A549 treated with GW870086 at 1 μM for 4 hours (cell line): ENCODE data around the gene RASSF1. TPM values are rescaled to one million over a fixed set of nuclear protein-coding genes. Genes with fewer than 3 reads are reported as not detected.

Source experiments
- total RNA-seq: library from RNA; stranded (reverse); fragments of 200-300 nt; extraction: Qiagen RNA extraction; gene quantifications from 5 replicates; pipeline ENCODE4 v1.2.3, GENCODE V29; 2022; ENCODE audit warnings: low read depth

Gene RASSF1, protein sequence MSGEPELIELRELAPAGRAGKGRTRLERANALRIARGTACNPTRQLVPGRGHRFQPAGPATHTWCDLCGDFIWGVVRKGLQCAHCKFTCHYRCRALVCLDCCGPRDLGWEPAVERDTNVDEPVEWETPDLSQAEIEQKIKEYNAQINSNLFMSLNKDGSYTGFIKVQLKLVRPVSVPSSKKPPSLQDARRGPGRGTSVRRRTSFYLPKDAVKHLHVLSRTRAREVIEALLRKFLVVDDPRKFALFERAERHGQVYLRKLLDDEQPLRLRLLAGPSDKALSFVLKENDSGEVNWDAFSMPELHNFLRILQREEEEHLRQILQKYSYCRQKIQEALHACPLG
- total RNA-seq = 17.0 to 21.1 TPM (median 19.6 TPM) in 5 replicates

GRCh38 chr3:50340448-50341329 is at the start of gene RASSF1:
Gene RASSF1 (minus strand): TSS chr3:50340836. CDS start chr3:50340805, 31 bp downstream.

DNA sequence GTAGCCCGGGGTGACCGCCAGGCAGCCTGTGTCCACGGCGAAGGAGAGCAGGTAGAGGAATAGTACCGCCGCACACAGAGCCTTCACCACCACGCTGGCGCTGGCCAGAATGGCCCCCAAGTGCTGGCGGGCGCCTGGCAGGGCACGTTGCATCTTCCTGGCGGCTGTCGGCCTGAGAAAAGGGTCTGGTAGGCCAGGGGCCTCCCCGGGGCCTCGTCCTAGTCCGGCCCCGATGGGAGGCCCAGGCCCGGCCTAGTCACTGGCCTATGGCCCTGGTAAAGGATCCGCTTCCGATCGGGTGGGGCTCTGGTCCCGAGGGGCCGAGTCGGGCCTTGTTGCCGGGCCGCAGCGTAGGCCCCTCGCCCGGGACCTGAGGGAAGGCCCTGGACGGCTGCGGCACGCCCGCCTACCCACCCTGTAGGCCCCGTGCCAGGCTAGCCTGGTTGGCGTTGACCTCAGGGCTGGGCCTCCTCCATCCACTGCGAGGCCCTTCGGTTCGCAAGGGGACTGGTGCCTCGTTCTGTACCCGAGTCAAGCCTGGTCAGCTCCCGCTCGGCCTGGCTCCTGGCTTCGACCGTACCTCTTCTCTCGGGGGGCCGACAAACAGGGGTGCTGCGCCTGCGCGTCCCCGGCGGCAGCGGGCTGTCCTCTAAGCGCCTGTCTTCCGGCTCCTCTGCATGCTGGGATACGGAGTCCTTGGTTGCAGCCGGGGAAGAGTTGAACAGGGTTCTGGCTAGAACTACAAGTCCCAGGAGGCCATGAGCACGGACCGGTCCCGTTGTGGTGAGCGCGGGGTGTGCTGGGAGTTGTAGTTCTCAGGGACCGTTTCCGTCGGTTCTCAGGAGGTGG is 18.5 kb upstream of the RASSF1 start, which contains the start of gene TMEM115:
TMEM115 (minus strand) TSS at position 611 of the 849 bp plus-strand sequence; CDS start at position 153, 458 bp downstream.

DNA sequence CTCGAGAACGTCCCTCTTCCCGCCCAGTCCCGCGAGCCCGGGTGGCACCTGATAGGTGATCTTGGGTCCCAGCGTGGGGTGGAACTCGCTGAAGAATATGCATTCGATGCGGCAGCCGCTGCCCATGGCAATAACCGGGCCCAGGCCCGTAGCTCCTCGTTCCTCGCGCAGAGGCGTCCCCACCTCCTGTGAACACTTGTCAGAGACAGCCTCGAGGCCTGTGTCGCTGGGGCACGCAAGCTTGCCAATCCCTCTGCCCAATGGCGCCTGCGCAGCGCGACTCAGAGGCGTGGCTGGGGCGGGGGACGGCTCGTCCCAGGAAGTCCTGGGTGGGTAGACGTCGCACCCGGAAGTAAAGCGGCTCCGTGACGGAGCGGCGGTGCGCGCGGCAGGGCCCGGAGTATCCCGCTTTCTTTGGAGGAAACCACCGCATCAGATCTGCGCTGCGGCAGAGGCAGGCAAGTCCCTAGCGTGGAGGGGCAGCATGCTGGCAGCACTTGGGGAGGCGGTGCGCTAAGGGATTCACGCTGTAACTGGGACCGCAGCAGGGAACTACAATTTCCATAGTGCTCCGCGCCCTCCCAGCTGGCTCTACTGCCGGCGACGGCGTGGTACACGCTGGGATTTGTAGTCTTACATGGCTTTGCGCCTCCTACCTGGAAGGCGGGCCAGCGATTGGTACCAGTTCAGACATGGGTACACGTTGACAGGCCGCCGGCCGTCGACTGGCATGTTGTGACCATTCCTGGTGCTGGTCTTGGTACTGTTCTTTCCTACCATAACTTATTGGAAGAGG is 10.1 kb upstream of the RASSF1 start, which contains the start of the genes CYB561D2 and NPRL2:
CYB561D2 (plus strand) TSS at position 336 of the 796 bp plus-strand sequence. CDS start 572 bp downstream, outside the sequence.
NPRL2 (minus strand) TSS at position 249 of the 796 bp plus-strand sequence; CDS start at position 126, 123 bp downstream.

DNA sequence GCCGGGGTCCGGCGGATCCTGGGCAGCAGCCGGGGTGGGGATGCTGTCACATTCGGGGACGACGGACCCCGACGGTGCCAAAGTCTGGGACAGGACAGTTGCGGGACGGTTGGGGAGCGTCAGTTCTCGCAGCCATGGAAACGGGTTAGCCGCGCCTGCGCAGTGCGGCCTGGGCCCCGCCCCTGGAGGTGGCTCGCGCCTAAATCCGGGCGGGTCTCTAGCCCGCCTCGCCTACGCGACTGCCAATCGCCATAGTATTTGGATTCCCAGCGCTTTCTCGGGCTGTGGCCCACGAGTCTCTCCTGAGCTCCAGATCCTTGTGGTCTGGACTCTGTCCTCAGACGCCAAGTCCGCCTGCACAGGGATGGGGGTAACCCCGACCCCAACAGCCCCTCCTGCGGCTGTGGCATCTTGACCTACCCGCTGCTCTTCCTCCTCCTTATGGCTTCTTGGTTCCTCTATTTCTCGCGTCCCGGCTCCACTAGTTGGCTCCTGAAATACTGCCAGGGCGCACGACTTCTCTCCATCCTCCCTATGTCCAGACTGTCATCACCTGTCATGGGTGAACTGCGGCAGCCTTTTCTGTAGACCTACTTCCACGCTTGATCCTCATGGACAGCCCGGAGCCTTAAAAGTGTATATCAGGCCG is 5.1 kb upstream of the RASSF1 start, which contains the start of gene ZMYND10:
ZMYND10 (minus strand) TSS at position 147 of the 649 bp plus-strand sequence. CDS start 153 bp downstream, outside the sequence.

GRCh38 chr3:50327943-50328691 is 12.5 kb downstream of the RASSF1 start, which contains the start of gene TUSC2:
Gene TUSC2 (minus strand): TSS chr3:50328223. CDS start chr3:50328099, 124 bp downstream.

GRCh38 chr3:50322386-50323091 is 18.1 kb downstream of the RASSF1 start, which contains the start of gene HYAL2:
Gene HYAL2 (minus strand): TSS chr3:50322745. CDS start chr3:50320489, 2,256 bp downstream.

DNA sequence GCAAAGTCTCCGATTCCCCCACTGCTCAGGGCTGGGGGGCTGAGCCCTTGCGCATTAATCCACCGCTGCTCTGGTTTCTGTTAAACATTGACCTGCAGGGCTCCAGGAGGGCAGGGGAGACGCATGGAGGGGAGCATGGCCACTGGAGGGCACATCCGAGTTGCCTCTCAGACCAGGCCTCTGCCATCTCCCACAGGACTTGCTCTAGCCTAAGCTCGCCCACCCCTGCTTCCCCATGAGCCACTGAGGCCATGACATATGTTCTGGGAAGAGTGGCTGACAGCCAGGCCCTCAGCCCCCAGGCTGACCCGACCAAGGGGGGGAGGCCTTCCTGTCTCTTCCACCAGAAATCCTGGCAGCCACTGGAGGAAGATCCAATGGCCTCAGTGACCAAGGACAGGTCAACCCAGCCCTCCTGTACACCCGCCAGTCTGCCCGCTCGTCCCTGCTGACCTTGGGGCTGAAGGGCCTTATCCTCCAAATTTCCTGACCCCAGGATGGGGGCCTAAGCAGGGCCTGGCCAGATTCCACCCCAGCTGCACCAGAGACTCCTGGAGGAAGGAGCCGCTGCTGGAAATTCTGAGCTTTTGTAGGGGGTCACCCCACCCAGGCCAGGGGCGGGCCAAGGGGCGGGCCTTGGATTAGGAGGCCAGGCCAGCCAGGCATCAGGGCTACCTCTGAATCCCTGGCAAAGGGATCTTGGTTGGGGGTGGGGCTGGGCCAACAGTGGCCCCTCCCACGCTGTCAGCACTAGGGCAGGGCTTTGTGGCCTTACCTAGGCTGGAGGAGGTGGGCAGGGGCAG is 37.4 kb downstream of the RASSF1 start, which contains the start of gene HYAL1:
HYAL1 (minus strand) TSS at position 562 of the 803 bp plus-strand sequence. CDS start 618 bp downstream, outside the sequence.

DNA sequence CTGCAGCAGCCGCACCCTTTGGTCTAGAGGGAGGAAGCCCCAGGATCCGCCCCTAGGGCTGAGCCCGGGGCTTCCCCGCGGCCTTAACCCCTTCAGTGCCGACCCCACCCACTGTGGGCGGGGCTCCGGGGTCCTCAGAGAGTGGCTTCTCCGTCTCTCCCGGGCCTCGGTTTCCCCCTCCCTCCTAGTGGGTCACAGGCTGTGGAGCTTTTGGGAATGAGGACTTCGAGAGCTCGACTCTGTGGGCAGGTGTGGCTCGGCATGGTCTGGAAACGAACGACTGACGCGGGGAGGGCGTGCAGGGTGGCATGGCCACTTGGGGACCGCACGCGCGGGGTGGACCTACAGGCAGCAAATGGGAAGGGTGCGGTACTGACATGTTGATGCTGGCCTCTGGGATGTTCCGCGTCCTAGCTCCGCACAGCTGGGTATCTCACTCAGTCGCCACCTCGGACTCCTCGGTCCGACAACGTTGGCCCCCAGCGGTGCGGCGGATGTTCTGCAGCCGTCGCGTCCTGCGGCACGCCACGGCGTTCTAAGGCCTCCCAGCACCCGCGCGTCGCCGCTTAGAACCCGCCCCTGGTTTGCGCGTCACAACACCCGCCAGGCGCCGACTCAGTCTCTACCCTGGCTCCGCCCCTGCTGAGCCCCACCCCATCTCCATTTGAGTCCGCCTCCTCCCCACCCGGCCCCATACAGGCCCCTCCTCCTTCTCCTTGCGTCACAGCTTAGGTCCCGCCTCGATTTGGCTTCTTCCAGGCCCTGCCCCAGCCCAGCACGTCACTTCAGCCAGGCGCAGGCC is 41.6 kb downstream of the RASSF1 start, which contains the start of the genes HYAL3 and NAA80:
HYAL3 (minus strand) TSS at position 570 of the 802 bp plus-strand sequence. CDS start 3,803 bp downstream, outside the sequence.
NAA80 (minus strand) TSS at position 570 of the 802 bp plus-strand sequence. CDS start 1,942 bp downstream, outside the sequence.

DNA sequence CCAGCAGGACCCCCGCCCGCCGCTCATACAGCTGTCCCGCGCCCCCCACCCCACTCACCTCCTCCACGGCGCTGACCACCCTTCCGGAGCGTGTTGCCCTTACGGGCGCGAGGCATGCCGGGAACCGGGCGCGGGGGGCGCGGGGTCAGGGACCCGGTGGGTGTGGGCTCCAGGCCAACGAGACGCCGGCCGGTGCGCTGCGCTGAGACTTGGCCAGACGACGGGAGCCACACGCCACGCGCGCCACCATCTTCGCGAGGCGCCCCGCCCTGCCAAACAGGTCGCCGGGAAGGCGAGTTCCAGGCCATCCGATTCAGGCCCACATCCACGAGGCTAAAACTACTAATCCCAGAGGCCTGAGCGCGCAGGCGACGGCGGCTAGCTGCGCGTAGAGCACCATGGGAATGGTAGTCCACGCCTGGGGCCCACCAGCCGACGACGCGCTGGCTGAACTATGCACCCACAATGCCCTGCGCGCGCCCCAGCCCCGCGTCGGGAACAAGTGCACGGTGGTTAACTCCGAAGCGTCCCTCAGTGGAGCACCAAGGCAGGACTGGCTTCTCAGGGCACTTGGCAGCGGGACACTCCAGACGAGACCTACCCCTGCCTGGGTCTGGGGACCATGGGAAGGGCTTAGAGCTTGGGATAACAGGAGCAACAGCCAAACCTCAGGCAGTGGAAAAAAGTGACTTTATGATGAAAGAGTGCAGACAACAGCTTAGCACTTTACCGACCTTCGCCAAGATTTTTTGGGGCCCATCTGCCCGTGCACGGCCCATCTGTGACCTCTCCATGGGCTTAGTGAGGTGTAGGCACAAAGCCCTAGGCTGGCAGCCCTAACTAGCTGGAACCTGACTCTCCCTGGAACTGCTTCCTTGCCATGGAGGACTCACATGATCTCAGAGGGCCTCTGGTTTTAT is 48.2 kb downstream of the RASSF1 start, which contains the start of gene IFRD2:
IFRD2 (minus strand) TSS at position 271 of the 920 bp plus-strand sequence; CDS start at position 116, 155 bp downstream.

Other genes starting within 250 kb of the RASSF1 start
- 10.1 to 16.4 TPM (median 15.0 TPM) in 5 replicates for gene SEMA3F, start 185.5 kb downstream of the RASSF1 start, total RNA-seq
- not detected in 5 replicates for gene GNAT1, start 149.2 kb downstream of the RASSF1 start, total RNA-seq
- 0.06 to 0.14 TPM in 2 of 5 replicates, not detected in the others for gene SLC38A3, start 135.6 kb downstream of the RASSF1 start, total RNA-seq
- gene GNAI2, start 104.6 kb downstream of the RASSF1 start, total RNA-seq = 36.6 to 47.7 TPM (median 45.5 TPM) in 5 replicates
- gene SEMA3B, start 71.7 kb downstream of the RASSF1 start, total RNA-seq = 5.1 to 9.7 TPM (median 7.3 TPM) in 5 replicates
- 0.10 TPM in 1 of 5 replicates, not detected in the others for gene LSMEM2, start 61.7 kb downstream of the RASSF1 start, total RNA-seq
- gene IFRD2, start 48.4 kb downstream of the RASSF1 start, total RNA-seq = 69.2 to 98.8 TPM (median 94.6 TPM) in 5 replicates
- 6.4 to 11.3 TPM (median 9.6 TPM) in 5 replicates for gene HYAL3, start 41.4 kb downstream of the RASSF1 start, total RNA-seq
- gene NAA80, start 41.4 kb downstream of the RASSF1 start, total RNA-seq = 6.2 to 8.9 TPM (median 6.5 TPM) in 5 replicates
- gene HYAL1, start 37.3 kb downstream of the RASSF1 start, total RNA-seq = 0.45 to 0.70 TPM (median 0.56 TPM) in 5 replicates
- 24.6 to 31.4 TPM (median 30.4 TPM) in 5 replicates for gene HYAL2, start 18.1 kb downstream of the RASSF1 start, total RNA-seq
- gene TUSC2, start 12.6 kb downstream of the RASSF1 start, total RNA-seq = 28.2 to 41.0 TPM (median 36.2 TPM) in 5 replicates
- 0.37 to 1.8 TPM (median 1.2 TPM) in 5 replicates for gene ZMYND10, start 4.9 kb upstream of the RASSF1 start, total RNA-seq
- gene NPRL2, start 9.9 kb upstream of the RASSF1 start, total RNA-seq = 11.4 to 12.6 TPM (median 11.9 TPM) in 5 replicates
- 13.9 to 22.8 TPM (median 19.4 TPM) in 5 replicates for gene CYB561D2, start 10.0 kb upstream of the RASSF1 start, total RNA-seq
- 39.4 to 47.2 TPM (median 44.6 TPM) in 5 replicates for gene TMEM115, start 18.7 kb upstream of the RASSF1 start, total RNA-seq
- gene CACNA2D2, start 162.8 kb upstream of the RASSF1 start, total RNA-seq = 0.42 to 0.66 TPM (median 0.53 TPM) in 5 replicates
- 2.5 to 3.1 TPM (median 2.5 TPM) in 5 replicates for gene C3orf18, start 226.9 kb upstream of the RASSF1 start, total RNA-seq
- 4.5 to 7.2 TPM (median 6.0 TPM) in 5 replicates for gene HEMK1, start 228.7 kb upstream of the RASSF1 start, total RNA-seq